Spleen (tissue), 11 donors: ENCODE results near the gene MAN2A2. TPM values are rescaled to one million over a fixed set of nuclear protein-coding genes. Genes with fewer than 3 reads are reported as not detected.

Source experiments
- DNase-seq: peaks from one replicate; pipeline ENCODE4 v3.0.0-alpha.2; 2020
- H3K27ac ChIP-seq, 8 donors: fragments of 200-600 bp; sonication (generic) in 7 of 8; 1 replicate in 4 of 8; 2 replicates in 4 of 8; pipeline versions ENCODE4 v1.5.0 to v1.8.0; 2016 to 2021; ENCODE audit warnings: inconsistent platforms in 4 of 8, mild to moderate bottlenecking in 4 of 8, moderate library complexity in 1 of 8
- H3K27me3 ChIP-seq, 7 donors: fragments of 200-600 bp; sonication (generic) in 6 of 7; replicated peaks in 1 of 7; 1 replicate in 4 of 7; 2 replicates in 3 of 7; pipeline versions ENCODE4 v1.5.0 to v1.8.0; 2016 to 2021; ENCODE audit warnings: inconsistent platforms in 3 of 7, mild to moderate bottlenecking in 1 of 7
- H3K36me3 ChIP-seq, 6 donors: fragments of 200-600 bp; sonication (generic) in 5 of 6; 1 replicate in 4 of 6; 2 replicates in 2 of 6; pipeline versions ENCODE4 v1.5.0 to v1.8.0; 2016 to 2021; ENCODE audit warnings: inconsistent platforms in 2 of 6
- H3K4me1 ChIP-seq, 6 donors: fragments of 200-600 bp; sonication (generic) in 5 of 6; 1 replicate in 3 of 6; 2 replicates in 3 of 6; pipeline versions ENCODE4 v1.5.0 to v1.8.0; 2016 to 2021; ENCODE audit warnings: inconsistent platforms in 3 of 6
- H3K4me3 ChIP-seq, 8 donors: fragments of 200-600 bp; sonication (generic) in 7 of 8; 1 replicate in 4 of 8; 2 replicates in 4 of 8; pipeline versions ENCODE4 v1.5.0 to v1.8.0; 2016 to 2021; ENCODE audit warnings: inconsistent platforms in 4 of 8, mild to moderate bottlenecking in 4 of 8, moderate library complexity in 2 of 8
- H3K9me3 ChIP-seq, 8 donors: fragments of 200-600 bp; sonication (generic) in 7 of 8; 1 replicate in 4 of 8; 2 replicates in 4 of 8; pipeline versions ENCODE4 v1.5.0 to v1.8.0; 2016 to 2021; ENCODE audit warnings: inconsistent platforms in 4 of 8
- POLR2A ChIP-seq, 3 donors: fragments of 450-650 bp; IDR thresholded peaks; one replicate each; pipeline ENCODE4 v1.5.1; 2017; ENCODE audit warnings: antibody characterized with exemption in 3 of 3, mild to moderate bottlenecking in 1 of 3
- POLR2AphosphoS5 ChIP-seq, 3 donors: sonication (generic); formaldehyde crosslinking; IDR thresholded peaks; one replicate each; pipeline ENCODE4 v1.5.1; 2017; ENCODE audit warnings: antibody characterized with exemption in 3 of 3
- WGBS, 5 donors: extraction: QIAGEN DNeasy Blood & Tissue Kit in 3 of 5; methylation state at CpG; one replicate each; pipeline versions ENCODE4 v1.1.5 to v1.1.7; 2013 to 2018; 5-methylcytosine and 5-hydroxymethylcytosine counted together
- intact Hi-C: fragments of 100-400 bp; cut with DNase I; formaldehyde crosslinking; loops from one replicate; pipeline ENCODE4 v1.15.0; 2023; ENCODE audit warnings: low total_unique reads
- polyA plus RNA-seq, 3 donors: library from polyadenylated mRNA; stranded (reverse); fragments of 200-250 nt; gene quantifications; one replicate each; pipeline ENCODE4 v1.2.1, GENCODE V29; 2013
- total RNA-seq, 7 donors: library from RNA; depleted of rRNA in 3 of 7; stranded (reverse); fragments of >200 nt in 3 of 7; fragmentation: NEBNext Ultra II Directional in 4 of 7; extraction: Animal tissue kit (Norgen Biotek cat#: 25700) in 4 of 7; gene quantifications; one replicate each; pipeline versions ENCODE4 v1.1.0 to v1.2.1, GENCODE V29; 2016 to 2021
- TF ChIP-seq, protein P1 (sequence below), 11 experiments: fragments of 200-600 bp in 7 of 11; fragments of 450-650 bp in 4 of 11; sonication (generic) in 4 of 11; IDR thresholded peaks in 8 of 11; conservative IDR thresholded peaks in 3 of 11; 1 replicate in 7 of 11; 2 replicates in 4 of 11; pipeline versions ENCODE4 v1.4.0 to v1.8.0; 2016 to 2021; ENCODE audit warnings: antibody characterized with exemption in 11 of 11, inconsistent platforms in 4 of 11, mild to moderate bottlenecking in 1 of 11
- donor health status: healthy with polysubstance abuse.
- donor health status: DM: no; HTN: no; CAD: no; lungs with moderate emphysema.
- donor health status: DM: no; HTN: no; CAD: no.
- donor health status: Bipolar disorder and iron deficiency.
- donor health status: healthy.
- donor health status: DM: no; HTN: no; CAD: no.
- donor health status: DM: yes; HTN: yes; CAD: no.

MAN2A2 gene
- total and polyA plus RNA-seq, 10 donors: 13.7 to 167 (median 110) TPM

DNA sequence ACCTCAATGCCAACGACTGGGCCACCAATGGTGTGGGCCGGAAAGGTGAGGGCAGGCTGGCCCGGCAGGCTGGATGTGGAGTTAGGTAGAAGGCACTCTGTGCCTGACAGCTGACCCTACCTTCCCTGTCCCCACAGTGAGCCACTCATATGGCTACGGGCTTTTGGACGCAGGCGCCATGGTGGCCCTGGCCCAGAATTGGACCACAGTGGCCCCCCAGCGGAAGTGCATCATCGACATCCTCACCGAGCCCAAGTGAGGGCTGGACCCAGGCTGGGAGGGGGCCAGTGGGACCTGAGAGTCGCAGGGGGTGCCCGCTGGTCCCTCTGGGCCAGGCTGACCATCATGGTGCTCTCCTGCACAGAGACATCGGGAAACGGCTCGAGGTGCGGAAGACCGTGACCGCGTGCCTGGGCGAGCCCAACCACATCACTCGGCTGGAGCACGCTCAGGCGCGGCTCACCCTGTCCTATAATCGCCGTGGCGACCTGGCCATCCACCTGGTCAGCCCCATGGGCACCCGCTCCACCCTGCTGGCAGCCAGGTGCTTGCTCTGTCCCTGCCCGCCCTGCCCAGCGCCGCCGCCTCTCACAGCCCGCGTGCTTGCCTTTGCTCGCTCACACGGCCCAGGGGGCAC is 23.3 kb upstream of the MAN2A2 start:
- H3K27me3 ChIP-seq: peaks cover 0 to 7% (median 0%) of the 10 kb centered on the region in 7 donors
- H3K27ac ChIP-seq: no peak overlapping the region
- WGBS, 5 donors: 83 to 95% (median 93%) methylated on average over 23 to 35 of the region's 35 CpGs
- no peak overlapping the region for H3K4me3 ChIP-seq
- DNase-seq: peak; percentile 79
- peaks cover 8 to 85% (median 72%) of the 10 kb centered on the region in 6 donors for H3K36me3 ChIP-seq
- H3K9me3 ChIP-seq: no peaks in the 10 kb centered on the region
- intact Hi-C loops: loop anchor here (10.0 kb wide), 1 partner anchor 45 kb away; no protein-coding TSS in a partner anchor
- TF ChIP-seq, protein P1, sequence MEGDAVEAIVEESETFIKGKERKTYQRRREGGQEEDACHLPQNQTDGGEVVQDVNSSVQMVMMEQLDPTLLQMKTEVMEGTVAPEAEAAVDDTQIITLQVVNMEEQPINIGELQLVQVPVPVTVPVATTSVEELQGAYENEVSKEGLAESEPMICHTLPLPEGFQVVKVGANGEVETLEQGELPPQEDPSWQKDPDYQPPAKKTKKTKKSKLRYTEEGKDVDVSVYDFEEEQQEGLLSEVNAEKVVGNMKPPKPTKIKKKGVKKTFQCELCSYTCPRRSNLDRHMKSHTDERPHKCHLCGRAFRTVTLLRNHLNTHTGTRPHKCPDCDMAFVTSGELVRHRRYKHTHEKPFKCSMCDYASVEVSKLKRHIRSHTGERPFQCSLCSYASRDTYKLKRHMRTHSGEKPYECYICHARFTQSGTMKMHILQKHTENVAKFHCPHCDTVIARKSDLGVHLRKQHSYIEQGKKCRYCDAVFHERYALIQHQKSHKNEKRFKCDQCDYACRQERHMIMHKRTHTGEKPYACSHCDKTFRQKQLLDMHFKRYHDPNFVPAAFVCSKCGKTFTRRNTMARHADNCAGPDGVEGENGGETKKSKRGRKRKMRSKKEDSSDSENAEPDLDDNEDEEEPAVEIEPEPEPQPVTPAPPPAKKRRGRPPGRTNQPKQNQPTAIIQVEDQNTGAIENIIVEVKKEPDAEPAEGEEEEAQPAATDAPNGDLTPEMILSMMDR (IDR thresholded peaks at IDR 0.05 in 8 of 11, conservative IDR thresholded peaks at IDR 0.05 in 3 of 11): no peak
- TF ChIP-seq POLR2A (IDR thresholded peaks at IDR 0.05) (no peak), POLR2AphosphoS5 (IDR thresholded peaks at IDR 0.05) (peak; percentile 17 to 71 (median 34))
- H3K4me1 ChIP-seq: peaks cover 3 to 36% (median 27%) of the 10 kb centered on the region in 6 donors

DNA sequence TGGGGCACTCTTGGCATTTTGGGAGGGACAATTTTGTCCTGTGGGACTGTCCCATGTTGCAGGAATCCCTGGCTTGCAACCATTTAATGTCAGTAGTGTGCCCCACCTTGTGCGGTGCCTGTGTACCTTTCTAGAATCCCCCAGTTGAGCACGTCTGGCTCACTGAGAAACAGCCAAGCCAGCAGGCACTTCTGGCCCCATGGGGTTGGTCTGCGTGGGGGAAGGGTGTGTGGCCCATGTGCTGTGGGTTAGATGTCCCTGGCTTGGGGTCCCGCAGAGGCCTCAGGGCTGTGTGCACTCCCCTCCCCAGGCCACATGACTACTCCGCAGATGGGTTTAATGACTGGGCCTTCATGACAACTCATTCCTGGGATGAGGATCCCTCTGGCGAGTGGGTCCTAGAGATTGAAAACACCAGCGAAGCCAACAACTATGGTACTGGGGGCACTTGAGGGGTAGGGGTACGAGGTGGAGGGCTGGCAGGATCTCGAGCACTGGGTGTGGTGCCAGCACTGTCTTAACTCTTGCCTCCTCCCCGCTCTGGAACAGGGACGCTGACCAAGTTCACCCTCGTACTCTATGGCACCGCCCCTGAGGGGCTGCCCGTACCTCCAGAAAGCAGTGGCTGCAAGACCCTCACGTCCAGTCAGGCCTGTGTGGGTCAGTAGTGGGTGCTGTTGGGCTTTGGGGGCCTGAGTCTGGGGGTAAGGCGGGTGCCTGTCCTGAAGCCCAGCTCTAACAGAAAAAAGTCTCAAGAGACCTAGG is 22.5 kb upstream of the MAN2A2 start:
- Histone ChIP-seq H3K4me3 (no peak overlapping the region), H3K27me3 (peaks cover 0 to 7% (median 0%) of the 10 kb centered on the region in 7 donors), H3K9me3 (no peaks in the 10 kb centered on the region), H3K27ac (peak overlapping the region in 1 of 8 donors; percentile 98), H3K4me1 (peaks cover 6 to 37% (median 31%) of the 10 kb centered on the region in 6 donors), H3K36me3 (peaks cover 8 to 78% (median 70%) of the 10 kb centered on the region in 6 donors)
- intact Hi-C loops: loop anchor here (10.0 kb wide), 1 partner anchor 46 kb away; no protein-coding TSS in a partner anchor
- 88 to 94% (median 92%) methylated on average over 15 to 16 of the region's 16 CpGs for WGBS, 5 donors
- TF ChIP-seq POLR2AphosphoS5 (IDR thresholded peaks at IDR 0.05) (peak in 1 of 3 donors; percentile 4), POLR2A (IDR thresholded peaks at IDR 0.05) (no peak)
- TF ChIP-seq, protein P1 (IDR thresholded peaks at IDR 0.05 in 8 of 11, conservative IDR thresholded peaks at IDR 0.05 in 3 of 11): no peak
- no peak for DNase-seq

DNA sequence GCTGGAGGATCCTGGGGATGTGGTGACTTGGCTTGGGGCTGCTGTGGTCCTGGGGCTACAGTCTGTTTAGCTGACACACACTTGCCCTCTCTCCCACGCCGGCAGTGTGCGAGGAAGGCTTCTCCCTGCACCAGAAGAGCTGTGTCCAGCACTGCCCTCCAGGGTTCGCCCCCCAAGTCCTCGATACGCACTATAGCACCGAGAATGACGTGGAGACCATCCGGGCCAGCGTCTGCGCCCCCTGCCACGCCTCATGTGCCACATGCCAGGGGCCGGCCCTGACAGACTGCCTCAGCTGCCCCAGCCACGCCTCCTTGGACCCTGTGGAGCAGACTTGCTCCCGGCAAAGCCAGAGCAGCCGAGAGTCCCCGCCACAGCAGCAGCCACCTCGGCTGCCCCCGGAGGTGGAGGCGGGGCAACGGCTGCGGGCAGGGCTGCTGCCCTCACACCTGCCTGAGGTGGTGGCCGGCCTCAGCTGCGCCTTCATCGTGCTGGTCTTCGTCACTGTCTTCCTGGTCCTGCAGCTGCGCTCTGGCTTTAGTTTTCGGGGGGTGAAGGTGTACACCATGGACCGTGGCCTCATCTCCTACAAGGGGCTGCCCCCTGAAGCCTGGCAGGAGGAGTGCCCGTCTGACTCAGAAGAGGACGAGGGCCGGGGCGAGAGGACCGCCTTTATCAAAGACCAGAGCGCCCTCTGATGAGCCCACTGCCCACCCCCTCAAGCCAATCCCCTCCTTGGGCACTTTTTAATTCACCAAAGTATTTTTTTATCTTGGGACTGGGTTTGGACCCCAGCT is 21.7 kb upstream of the MAN2A2 start:
- WGBS, 5 donors: 88 to 92% (median 91%) methylated on average over 12 to 35 of the region's 35 CpGs
- intact Hi-C loops: loop anchor here (10.0 kb wide), 1 partner anchor 47 kb away; no protein-coding TSS in a partner anchor

More for the DNA sequence above, 21.7 kb upstream of the MAN2A2 start:
- no peak overlapping the region for H3K4me3 ChIP-seq
- no peaks in the 10 kb centered on the region for H3K9me3 ChIP-seq
- peak; percentile 80 for DNase-seq
- H3K27me3 ChIP-seq: peaks cover 0 to 7% (median 0%) of the 10 kb centered on the region in 7 donors
- peaks cover 8 to 74% (median 62%) of the 10 kb centered on the region in 6 donors for H3K36me3 ChIP-seq
- TF ChIP-seq POLR2AphosphoS5 (IDR thresholded peaks at IDR 0.05) (peak in 1 of 3 donors; percentile 66), POLR2A (IDR thresholded peaks at IDR 0.05) (no peak)
- peaks cover 12 to 42% (median 38%) of the 10 kb centered on the region in 6 donors for H3K4me1 ChIP-seq
- H3K27ac ChIP-seq: peak overlapping the region in 3 of 8 donors; percentile 97 to 98 (median 97)
